Stimulated activated CD8-positive, alpha-beta memory T cell treated with anti-CD3 and anti-CD28 coated beads, Interleukin-4, amount 100 ng/mL, for 24 hours (primary cell): ENCODE data around the gene ZNF462.
"Not testable (repeated sequence)": the region's sequence is repeated elsewhere in the genome, so short reads cannot be mapped to it uniquely, and the experiment has no call there.

ENCODE experiments used
- DNase-seq: peaks from one replicate; pipeline ENCODE4 v3.0.0-alpha.2; 2020; ENCODE audit warnings: low read depth

ZNF462 gene

GRCh38 chr9:106887066-106887465 is 24.1 kb downstream of the ZNF462 start:
- no peak for DNase-seq

DNA sequence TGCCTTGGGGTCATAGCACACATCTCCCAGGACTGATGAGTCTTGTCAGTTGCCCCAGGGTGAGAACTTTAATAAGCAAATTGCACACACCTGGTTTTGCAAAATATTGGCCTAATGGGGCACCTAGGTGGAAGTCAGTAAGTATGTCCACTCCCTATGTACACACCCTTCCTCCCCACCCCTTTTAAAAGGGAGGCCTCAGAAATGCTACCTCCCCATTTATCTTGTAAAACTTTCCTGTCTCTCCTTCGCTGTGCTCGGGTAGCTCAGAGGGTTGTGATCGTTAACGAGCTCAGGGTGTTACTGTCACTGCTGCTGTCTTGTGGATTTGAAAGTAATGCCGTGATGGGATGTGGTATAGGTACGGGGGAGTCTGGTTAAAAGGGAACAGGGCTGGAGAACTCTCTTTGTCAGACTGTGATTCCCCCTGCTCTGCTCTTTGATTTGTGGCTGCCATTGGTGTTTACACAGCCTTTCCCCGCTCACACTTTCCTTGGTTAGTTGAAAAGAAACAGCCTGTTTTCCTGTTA is 26.2 kb downstream of the ZNF462 start:
- DNase-seq = no peak

- DNase-seq = no peak
Observed at GRCh38 chr9:106890608-106891007, 27.6 kb downstream of the ZNF462 start.

GRCh38 chr9:106891286-106891685 is 28.3 kb downstream of the ZNF462 start:
- DNase-seq = no peak

DNA sequence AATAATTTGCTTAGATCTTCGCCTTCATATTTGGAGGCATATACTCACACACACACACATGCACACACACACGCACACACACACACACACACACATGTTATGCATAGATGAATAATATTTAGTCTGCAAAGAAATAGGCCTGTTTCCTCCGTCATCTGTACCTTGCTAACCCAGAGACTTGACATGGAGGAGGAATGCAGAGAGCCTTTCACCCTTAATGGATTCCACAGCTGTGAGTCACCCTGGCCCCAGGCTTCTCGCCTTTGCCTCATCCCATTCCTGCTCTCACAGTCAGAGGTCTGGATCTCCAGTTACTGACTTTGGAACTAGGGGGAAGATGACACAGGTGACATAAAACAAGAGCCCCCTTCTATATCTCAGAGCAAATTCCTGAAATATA is 29.7 kb downstream of the ZNF462 start:
- DNase-seq = no peak

GRCh38 chr9:106893088-106893487 is 30.1 kb downstream of the ZNF462 start:
- DNase-seq = no peak

DNA sequence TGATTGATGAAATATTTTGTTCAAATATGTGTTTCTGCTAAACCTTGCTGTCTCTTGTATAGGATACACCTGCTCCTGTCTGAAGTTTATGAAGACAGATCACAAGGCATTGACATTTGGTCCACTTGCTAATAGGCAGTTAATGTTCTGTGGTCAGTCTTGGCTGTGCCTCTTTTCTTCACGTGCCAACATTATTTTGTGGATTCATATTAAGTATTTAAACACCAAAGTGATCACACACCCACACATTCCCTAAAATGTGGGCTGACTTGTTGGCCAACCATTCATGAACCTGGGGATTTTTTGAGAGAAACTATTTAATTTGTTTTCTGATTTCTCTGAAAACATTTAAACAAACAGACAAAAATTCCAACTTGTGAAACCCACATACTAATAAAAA is 33.7 kb downstream of the ZNF462 start:
- DNase-seq = no peak

DNA sequence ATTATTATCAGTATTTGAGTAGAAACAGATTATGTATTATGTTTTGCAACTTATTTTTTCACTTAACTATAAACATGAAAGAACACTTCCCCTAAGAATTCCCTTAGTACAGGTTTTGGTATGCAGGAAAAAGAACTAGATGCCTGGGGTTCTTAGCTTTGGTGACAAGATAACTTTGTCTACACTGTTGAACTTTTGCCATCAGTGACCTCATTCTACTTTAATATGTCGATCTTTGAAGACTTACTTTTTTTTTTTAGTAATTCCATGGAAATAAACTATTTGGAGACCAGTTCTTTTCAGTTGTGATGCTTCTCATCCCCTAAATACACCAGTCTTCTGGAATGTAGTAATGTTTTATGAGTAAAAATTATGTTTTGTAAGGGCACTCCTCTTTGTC is 34.3 kb downstream of the ZNF462 start:
- DNase-seq = no peak

DNA sequence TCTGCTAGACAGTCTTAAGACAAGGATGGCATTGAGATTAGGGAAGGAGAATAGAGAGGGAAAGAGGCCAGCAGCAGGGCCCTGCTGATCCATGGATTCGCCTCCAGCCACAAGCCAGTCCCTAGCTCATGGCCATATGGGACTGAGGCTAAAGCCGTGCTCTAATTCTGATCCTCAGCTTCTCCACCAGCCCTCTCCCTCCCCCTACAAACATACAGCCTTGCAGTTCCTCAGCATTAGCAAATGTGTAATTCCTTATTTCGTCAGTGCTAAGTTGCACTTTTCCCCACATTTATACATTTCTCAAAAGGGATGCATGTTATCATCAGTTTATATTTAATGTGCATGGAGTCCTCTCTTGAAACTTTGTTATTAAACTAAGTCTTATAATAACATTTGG is 34.8 kb downstream of the ZNF462 start:
- no peak for DNase-seq

- DNase-seq = not testable (repeated sequence)
Observed at GRCh38 chr9:106900523-106900922, 37.6 kb downstream of the ZNF462 start.

DNA sequence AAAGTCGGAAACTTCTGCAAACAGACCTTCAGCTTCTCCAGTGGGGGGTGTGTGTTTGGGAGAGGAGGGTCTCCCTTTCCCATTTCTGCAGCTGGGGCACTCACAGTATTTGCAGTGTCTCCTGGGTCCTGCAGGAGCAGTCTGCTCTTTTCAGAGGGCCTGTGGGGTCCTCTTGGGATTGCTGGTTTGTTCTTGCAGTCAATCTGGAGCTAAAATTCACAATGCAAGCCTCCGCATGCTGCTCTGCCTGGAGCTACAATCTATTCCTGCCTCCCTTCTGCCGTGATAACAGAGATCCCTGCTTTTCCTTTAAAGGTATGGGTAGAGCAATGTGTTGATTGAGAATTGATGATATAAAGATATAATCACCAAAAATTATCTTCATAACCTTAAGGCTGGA is 43.2 kb downstream of the ZNF462 start:
- DNase-seq = no peak

GRCh38 chr9:106911951-106912350 is 49.0 kb downstream of the ZNF462 start:
- no peak for DNase-seq

GRCh38 chr9:106913276-106913675 is 50.3 kb downstream of the ZNF462 start:
- no peak for DNase-seq

DNA sequence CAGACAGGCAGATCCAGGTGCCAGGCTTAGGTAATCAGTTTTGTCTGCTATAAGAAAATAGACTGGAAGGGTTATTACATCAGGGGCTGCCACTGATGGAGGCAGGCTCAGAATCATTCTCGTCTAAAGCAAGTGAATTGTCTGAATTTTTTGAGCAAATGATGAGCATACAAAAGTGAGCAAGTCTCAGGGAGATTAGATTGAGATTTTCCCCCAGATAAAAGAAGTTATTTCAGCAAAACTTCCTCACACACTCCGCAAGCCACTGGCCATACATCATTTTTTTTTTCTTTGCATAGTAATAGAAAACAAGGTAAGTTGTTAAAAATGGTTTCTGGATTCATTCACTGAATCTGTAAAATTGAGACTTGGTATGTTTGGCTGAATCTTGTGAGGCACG is 52.9 kb downstream of the ZNF462 start:
- DNase-seq = no peak

DNA sequence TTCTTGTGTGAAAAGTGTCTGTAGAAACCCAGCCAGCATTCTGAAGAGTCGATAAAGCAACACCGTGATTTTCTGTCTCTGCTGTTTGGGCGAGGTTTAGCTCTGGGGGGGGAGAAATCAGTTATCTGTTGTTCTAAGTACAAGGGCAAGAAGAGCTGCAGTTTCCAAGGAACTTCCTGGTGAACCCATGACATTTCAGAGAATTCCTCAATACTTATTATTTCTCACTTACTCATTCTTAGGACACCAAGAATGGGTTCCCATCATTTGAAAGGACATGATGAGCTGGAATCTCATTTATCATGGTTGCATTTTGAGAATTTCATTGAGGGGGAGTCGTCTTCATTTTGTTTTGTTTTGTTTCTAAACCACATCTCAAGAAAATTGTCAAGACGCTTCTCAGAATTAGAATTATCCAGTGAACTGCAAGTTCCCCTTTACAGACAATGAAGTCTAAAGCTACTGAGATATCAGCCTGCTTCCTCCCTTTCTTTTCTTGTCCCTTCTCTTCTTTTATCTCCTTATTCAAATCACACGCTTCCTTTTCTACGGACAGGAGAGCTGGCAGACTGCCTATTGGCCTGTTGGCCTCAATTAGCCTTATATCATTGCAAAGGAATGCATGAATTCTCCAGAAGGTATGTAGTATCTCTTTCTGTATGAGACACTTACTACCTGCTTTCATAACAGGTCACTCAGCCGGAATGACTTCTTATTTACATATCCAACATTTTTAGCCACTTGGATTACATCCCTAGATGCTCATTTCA is 53.7 kb downstream of the ZNF462 start:
- no peak for DNase-seq

GRCh38 chr9:106918825-106919509 is 56.0 kb downstream of the ZNF462 start:
- DNase-seq = no peak

GRCh38 chr9:106920091-106920490 is 57.1 kb downstream of the ZNF462 start:
- no peak for DNase-seq

GRCh38 chr9:106920701-106921283 is 57.8 kb downstream of the ZNF462 start:
- no peak for DNase-seq

DNA sequence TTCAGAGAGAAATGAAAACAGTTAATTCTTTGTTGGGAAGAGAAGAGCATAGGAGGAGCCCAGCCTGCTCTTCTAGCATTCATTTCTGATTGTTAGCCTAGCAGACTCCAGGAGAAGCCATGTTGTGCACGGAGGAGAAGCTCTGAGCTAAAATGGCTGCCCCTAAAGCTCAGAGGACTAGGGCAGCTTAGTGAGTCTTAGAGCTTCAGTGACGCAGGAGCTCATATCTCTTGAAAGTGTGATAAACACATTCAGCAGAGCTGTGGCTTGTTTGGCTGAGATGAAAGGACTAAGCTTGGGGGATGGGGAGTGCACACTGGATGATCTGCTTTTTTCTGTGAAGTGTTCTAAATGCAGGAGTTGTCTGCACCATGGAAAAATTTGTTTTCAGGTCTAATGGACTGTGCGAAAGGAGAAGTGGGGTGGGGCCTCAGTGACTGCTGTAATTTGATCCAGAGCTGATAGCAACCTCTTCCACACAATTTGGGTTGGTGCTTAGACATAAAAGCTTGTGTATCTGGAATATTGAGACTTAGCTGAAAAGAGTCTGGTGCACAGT is 58.5 kb downstream of the ZNF462 start:
- DNase-seq = no peak

DNA sequence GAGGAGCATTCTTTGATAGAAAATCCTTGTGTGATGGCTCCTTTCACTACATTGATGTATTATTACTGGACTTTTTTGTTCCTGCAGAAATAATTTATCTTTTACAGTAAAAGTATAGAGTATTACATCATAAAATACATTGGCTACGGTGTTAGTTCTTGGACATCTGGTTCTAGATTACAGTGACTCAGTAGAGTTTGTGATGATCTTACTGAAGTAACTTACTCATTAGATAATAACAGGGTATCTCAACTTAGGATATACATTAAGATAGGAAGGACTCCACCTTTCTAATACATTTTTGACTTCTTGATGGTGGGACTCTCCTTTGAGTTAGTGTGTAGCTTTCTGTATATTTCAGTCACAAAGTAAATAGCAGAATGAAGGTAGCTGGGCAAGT is 59.1 kb downstream of the ZNF462 start:
- DNase-seq = no peak

- no peak for DNase-seq
Observed at GRCh38 chr9:106925392-106925791, 62.4 kb downstream of the ZNF462 start.

DNA sequence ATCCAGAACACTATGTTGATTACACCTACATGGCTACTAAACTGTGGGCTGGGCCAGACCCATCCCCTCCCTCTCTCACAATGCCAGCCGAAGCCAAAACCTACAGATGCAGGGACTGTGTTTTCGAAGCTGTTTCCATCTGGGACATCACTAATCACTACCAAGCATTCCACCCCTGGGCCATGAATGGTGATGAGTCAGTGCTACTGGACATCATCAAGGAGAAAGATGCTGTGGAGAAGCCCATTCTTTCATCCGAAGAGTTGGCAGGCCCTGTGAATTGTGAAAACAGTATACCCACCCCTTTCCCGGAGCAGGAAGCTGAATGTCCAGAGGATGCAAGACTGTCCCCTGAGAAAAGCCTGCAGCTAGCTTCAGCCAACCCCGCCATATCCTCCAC is 65.0 kb downstream of the ZNF462 start:
- DNase-seq = no peak

- no peak for DNase-seq
Observed at GRCh38 chr9:106928350-106928749, 65.4 kb downstream of the ZNF462 start.
